HG02938 (cell line): Measurements from ENCODE around the gene EPB41L2.
A peak's percentile ranks its signal among the peaks of the same experiment; 100 is the strongest.
"Not testable (repeated sequence)": the region's sequence is repeated elsewhere in the genome, so short reads cannot be mapped to it uniquely, and the experiment has no call there.

Source experiments
- ATAC-seq: cut with Tn5 transposase; IDR thresholded peaks from one replicate; pipeline ENCODE4 v1.9.1; 2021; ENCODE audit warnings: mild to moderate bottlenecking, moderate library complexity; ENCODE audit not compliant: unreplicated experiment

EPB41L2 gene

DNA sequence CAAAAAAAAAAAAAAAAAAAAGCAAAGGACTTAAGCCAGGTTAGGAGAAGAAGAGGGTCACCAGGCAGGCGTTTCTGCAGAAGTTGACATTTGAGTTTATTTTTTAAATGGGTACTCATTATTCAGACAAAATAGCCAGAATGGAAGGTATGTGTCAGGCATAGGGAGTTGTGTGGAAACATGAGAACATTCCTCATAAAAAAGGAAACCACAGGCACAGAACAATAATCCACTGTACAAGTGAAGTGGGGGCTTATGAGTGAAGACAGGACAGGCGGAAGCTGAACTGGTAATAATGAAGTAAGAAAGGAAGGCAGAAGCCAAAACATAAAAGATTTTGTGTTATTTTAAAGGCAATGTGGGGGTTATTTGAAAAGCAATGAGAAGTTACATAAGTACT lies 104.6 kb downstream of the EPB41L2 start:
- ATAC-seq, result no peak

DNA sequence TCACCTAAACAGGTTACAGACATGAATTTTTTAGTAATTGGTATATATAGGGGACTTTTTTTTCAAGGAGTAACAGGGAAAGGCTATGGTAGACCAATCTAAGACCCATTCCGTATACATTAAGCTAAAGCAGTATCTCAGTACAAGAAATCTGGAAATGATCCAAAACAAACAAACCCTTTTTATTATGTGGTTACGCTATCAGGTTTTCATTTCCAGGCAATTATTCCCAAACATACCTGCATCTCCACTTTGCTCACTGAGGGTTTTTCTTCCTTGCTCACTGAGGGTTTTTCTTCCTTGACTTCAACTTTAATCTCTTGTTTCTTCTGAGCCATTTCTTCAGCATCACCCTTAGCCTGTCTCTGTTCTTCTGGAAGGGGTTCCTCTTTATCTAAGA lies 107.3 kb downstream of the EPB41L2 start:
- no peak for ATAC-seq

DNA sequence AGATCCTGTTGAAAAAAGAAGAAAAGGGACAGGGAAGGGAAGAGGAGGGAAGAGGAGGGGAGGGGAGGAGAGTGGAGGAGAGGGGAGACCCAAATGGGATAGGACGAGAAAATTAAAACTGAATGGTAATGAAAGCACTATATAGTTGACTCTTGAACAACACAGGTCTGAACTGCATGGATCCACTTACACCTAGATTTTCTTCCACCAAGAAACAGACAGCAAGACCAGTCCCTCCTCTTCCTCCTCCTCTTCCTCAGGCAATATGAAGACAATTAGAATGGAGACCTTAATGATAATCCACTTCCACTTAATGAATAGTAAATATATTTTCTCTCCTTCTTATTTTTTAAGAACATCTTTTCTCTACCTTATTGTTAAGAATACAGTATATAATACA lies 113.5 kb downstream of the EPB41L2 start:
- no peak for ATAC-seq

DNA sequence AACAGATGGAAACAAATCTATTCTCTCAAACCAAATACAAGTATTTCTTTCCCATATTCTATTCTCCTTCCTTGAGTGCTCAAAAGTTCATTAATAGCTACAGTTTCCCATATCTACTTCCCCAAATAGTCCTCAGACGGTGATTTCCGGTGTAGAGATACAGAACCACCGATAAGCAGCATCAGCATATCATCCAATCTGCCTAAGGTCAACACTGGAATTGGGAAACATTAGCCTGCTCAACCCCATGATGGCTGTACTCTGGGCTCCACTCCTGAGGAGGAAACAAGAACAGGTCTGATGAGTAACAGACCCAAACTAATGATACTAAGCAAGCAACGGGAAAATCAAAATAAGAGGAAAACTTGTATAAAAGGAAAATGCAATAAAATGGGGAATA lies 115.6 kb downstream of the EPB41L2 start:
- ATAC-seq, result no peak

- ATAC-seq, result no peak
These were observed 117.0 kb downstream of the EPB41L2 start for GRCh38 chr6:130946076-130946475.

DNA sequence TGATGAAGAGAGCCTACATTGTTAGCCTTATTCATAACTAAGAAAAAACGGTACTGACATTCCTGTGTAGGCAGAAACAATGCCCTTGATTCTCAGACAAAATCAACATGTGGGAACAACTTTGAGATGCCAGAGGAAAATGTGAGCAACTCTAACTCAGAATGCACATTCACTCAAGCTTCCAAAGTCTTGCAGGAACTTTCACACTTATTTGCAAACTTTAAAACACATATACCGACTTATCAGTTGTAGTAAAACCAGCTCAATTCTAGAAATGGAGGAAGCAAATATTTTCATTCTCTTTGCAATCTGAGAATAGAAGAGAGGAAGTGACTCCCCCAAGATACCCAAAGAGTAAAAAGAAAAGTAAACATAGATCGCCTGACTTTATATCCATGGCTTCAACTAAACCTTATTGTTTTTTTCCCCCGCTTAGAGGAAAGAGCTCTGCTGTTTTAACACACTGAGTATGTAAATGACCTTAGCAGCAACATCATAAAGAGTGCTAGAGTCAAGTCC lies 117.6 kb downstream of the EPB41L2 start:
- ATAC-seq, result peak; percentile 71

DNA sequence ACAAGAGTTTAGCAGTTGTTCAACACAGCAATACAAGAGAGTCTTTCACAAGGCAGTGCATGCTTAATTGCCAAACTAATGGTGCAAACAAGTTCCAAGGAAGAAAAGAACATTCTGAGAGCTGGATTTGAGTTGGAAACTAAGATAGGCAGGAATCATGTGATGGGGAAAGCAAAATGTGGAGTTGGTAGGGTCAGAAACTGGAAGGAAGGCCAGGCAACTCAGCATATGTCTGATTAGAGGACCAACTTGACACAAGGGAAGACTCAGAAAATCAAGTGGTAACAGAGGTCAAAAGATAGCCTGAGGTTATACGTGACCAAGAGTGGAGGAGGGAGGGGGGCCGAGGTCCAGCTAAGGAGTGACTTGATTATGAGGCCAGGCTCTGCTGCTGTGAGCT lies 118.6 kb downstream of the EPB41L2 start:
- no peak for ATAC-seq

- ATAC-seq, result no peak
These were observed 119.3 kb downstream of the EPB41L2 start for GRCh38 chr6:130943738-130944137.

GRCh38 chr6:130942752-130943151 lies 120.3 kb downstream of the EPB41L2 start:
- ATAC-seq, result not testable (repeated sequence)

DNA sequence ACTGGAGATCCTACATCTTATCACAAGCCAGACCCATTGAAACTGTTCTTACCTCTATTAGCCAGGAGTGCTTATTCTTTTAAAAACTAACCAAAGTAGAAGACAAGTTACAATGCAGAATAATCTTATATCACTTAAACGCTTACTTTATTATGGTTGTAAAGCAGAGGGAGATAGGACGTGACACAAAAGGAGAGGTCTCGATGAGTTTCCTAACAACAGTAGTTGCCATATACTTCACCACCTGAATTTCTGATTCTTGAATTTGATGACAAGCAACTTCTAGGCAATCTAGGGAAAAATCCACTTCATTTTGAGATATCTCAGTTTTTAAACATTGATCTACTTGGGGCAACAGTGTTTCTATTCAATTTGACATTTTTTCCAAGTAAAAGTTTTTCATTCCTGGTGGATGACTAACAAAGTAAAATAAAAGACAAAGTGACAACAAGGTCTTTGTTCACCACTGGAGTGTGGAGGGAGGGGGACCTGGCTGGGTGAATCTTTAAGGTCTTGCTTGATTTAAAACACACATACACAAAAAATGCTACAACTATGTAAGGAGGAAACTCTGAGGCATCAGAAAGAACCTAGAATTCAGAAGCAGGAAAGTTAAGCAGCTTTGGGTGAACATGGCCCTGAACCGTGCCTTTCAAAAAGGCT lies 125.0 kb downstream of the EPB41L2 start:
- no peak for ATAC-seq

DNA sequence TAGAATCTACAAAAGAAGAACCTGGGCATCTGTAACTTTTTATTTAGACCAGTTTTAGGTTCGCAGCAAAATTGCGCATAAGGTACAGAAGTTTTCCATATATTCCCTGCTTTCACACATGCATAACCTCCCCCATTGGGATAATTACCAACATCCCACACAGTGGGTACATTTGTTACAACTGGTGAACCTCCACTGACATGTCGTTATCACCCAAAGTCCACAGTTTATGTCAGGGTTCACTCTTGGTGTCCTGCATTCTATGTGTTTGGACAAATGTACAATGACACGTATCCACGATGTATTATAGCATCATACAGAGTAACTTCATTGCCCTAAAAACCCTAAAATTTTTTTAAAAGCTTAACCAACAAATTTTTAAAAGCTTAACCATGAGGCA lies 126.1 kb downstream of the EPB41L2 start:
- no peak for ATAC-seq

DNA sequence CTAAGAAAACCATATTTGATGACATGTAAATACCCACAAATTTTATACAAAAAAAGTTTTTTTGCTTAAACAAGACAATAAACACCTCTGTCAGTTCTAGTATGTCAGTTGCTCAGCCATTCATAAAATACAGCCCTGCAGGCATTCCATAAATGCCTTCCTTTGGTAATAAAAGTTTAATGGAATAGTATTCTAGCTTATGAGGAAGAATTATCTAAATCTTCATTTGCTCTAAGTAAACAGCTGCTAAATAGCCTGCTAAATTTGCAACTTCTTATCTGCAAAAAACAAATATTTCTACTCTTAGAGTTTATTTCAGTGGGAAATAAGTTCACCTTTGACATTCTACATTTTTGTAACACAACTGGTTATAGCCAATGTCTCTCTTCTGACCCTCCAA lies 127.1 kb downstream of the EPB41L2 start:
- no peak for ATAC-seq

- ATAC-seq, result no peak
These were observed 128.0 kb downstream of the EPB41L2 start for GRCh38 chr6:130934848-130935585.

DNA sequence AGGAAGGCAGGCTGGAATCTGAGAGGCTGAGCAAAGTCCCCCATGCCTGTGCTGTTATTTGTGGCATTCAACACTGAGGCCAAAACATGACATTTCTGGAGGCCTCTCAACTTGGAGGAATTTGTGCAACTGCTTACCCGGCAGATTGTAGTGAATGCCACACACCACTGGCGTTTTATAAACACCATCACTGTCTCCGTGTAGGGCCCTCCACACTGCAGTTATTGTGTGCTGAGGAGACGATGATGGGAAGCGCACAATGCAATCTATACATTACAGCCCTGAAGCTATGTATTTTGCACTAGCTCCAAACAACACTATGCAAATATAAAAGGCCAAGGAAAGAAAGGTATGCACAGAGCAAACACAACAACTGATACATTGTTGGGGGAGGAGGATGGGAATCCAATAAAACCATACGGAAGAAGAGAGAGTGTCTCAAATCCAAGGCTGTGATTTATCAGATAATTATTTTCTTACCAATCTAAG lies 129.3 kb downstream of the EPB41L2 start:
- ATAC-seq, result no peak

GRCh38 chr6:130932921-130933320 lies 130.1 kb downstream of the EPB41L2 start:
- no peak for ATAC-seq

- ATAC-seq, result no peak
These were observed 130.6 kb downstream of the EPB41L2 start for GRCh38 chr6:130932438-130932837.

- no peak for ATAC-seq
These were observed 131.4 kb downstream of the EPB41L2 start for GRCh38 chr6:130931683-130932082.

DNA sequence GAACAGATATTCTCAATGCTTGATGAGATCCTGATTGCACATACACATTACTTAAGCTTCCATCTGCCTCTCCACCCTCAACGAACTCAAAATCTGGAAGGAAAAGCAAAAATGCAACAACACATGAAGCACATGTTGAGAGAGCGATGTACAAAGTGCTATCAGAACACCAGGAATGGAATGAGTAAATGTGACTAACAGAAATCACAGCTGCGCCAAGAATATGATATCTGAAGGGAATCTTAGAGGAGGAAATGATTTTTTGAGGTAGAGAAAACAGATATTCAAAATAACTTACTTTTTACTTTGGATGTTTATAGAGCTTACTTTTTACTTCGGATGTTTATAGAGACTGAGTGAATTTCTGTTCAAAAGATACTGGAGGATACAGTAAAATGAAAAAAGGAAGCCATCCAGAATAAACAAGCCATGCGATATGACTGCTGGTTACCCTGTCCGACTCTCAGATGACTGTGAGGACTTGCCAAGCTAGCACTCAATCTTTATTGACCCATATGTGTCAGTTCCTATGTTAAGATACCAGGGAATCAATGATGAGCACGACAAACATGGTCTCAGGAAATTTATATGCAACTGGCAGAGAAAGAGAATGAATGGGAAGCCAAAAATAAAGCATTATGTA lies 133.9 kb downstream of the EPB41L2 start:
- no peak for ATAC-seq

GRCh38 chr6:130928158-130928912 lies 134.7 kb downstream of the EPB41L2 start:
- no peak for ATAC-seq

- ATAC-seq, result no peak
These were observed 135.7 kb downstream of the EPB41L2 start for GRCh38 chr6:130927305-130927704.

- no peak for ATAC-seq
These were observed 139.7 kb downstream of the EPB41L2 start for GRCh38 chr6:130923350-130923749.
